ENCODE results near the gene PPP6C.
"Not testable (repeated sequence)": the region's sequence is repeated elsewhere in the genome, so short reads cannot be mapped to it uniquely, and the experiment has no call there.

The PPP6C gene

GRCh38 chr9:125121146-125121545 lies 68.5 kb downstream of the PPP6C start:
- TF ChIP-seq CTCF (IDR thresholded peaks at IDR 0.05; ENCODE audit: insufficient read depth, low read depth, low read length, missing control alignments): no peak
- no peak for DNase-seq (ENCODE audit: low read depth)
- no peak overlapping the region for H3K4me3 ChIP-seq (ENCODE audit: low read depth, low read length)

GRCh38 chr9:125119643-125120286 lies 69.8 kb downstream of the PPP6C start:
- DNase-seq (ENCODE audit: low read depth): no peak
- no peak overlapping the region for H3K4me3 ChIP-seq (ENCODE audit: low read depth, low read length)
- no peak for TF ChIP-seq CTCF (IDR thresholded peaks at IDR 0.05; ENCODE audit: insufficient read depth, low read depth, low read length, missing control alignments)

GRCh38 chr9:125118696-125119095 lies 70.9 kb downstream of the PPP6C start:
- DNase-seq (ENCODE audit: low read depth); H3K4me3 ChIP-seq (ENCODE audit: low read depth, low read length): not testable (repeated sequence)

GRCh38 chr9:125114503-125114902 lies 75.1 kb downstream of the PPP6C start:
- H3K4me3 ChIP-seq (ENCODE audit: low read depth, low read length); DNase-seq (ENCODE audit: low read depth): not testable (repeated sequence)

GRCh38 chr9:125110464-125110863 lies 79.1 kb downstream of the PPP6C start:
- no peak for DNase-seq (ENCODE audit: low read depth)
- no peak overlapping the region for H3K4me3 ChIP-seq (ENCODE audit: low read depth, low read length)

GRCh38 chr9:125108541-125108940 lies 81.1 kb downstream of the PPP6C start:
- not testable (repeated sequence) for H3K4me3 ChIP-seq (ENCODE audit: low read depth, low read length); DNase-seq (ENCODE audit: low read depth)

More at GRCh38 chr9:125110464-125110863, 79.1 kb downstream of the PPP6C start:
- TF ChIP-seq CTCF (IDR thresholded peaks at IDR 0.05; ENCODE audit: insufficient read depth, low read depth, low read length, missing control alignments): no peak

- DNase-seq (ENCODE audit: low read depth): no peak
- TF ChIP-seq CTCF (IDR thresholded peaks at IDR 0.05; ENCODE audit: insufficient read depth, low read depth, low read length, missing control alignments): no peak
- no peak overlapping the region for H3K4me3 ChIP-seq (ENCODE audit: low read depth, low read length)
Observed at GRCh38 chr9:125106285-125106893, 83.2 kb downstream of the PPP6C start.

GRCh38 chr9:125103770-125104460 lies 85.7 kb downstream of the PPP6C start:
- DNase-seq (ENCODE audit: low read depth): no peak
- H3K4me3 ChIP-seq (ENCODE audit: low read depth, low read length): no peak overlapping the region
- TF ChIP-seq CTCF (IDR thresholded peaks at IDR 0.05; ENCODE audit: insufficient read depth, low read depth, low read length, missing control alignments): no peak
